ENCODE results near the gene CDH12.

DNA sequence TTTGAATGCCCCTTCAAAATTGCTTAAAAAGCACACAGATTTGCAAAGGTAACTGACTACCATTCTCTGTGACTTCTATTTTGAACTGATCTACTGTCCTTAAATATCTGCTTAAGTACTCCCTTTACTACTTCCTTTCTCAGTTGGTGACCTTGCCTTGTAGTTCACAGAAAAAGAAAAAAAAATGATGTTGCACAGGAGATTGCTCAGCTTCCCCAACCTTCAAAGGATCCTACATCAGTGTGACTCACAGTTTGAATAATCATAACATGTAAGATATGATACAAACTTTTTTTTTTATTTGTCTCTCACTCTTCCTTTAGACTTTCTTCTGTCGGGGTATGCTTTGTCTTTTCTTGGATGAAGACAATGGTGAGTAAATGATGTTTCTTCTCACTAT is 1029.6 kb downstream of the CDH12 start:
- TF ChIP-seq, protein P1, sequence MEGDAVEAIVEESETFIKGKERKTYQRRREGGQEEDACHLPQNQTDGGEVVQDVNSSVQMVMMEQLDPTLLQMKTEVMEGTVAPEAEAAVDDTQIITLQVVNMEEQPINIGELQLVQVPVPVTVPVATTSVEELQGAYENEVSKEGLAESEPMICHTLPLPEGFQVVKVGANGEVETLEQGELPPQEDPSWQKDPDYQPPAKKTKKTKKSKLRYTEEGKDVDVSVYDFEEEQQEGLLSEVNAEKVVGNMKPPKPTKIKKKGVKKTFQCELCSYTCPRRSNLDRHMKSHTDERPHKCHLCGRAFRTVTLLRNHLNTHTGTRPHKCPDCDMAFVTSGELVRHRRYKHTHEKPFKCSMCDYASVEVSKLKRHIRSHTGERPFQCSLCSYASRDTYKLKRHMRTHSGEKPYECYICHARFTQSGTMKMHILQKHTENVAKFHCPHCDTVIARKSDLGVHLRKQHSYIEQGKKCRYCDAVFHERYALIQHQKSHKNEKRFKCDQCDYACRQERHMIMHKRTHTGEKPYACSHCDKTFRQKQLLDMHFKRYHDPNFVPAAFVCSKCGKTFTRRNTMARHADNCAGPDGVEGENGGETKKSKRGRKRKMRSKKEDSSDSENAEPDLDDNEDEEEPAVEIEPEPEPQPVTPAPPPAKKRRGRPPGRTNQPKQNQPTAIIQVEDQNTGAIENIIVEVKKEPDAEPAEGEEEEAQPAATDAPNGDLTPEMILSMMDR (IDR thresholded peaks at IDR 0.05), result no peak
- TF ChIP-seq, protein P2, sequence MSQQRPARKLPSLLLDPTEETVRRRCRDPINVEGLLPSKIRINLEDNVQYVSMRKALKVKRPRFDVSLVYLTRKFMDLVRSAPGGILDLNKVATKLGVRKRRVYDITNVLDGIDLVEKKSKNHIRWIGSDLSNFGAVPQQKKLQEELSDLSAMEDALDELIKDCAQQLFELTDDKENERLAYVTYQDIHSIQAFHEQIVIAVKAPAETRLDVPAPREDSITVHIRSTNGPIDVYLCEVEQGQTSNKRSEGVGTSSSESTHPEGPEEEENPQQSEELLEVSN (IDR thresholded peaks at IDR 0.05; ENCODE audit: borderline replicate concordance, low read depth), result no peak
- TF ChIP-seq, protein P3, sequence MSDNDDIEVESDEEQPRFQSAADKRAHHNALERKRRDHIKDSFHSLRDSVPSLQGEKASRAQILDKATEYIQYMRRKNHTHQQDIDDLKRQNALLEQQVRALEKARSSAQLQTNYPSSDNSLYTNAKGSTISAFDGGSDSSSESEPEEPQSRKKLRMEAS (IDR thresholded peaks at IDR 0.05), result no peak
- TF ChIP-seq POLR2A (IDR thresholded peaks at IDR 0.05; ENCODE audit: low read length), result no peak
- no peak for TF ChIP-seq HDAC2 (IDR thresholded peaks at IDR 0.05)
- no peak for TF ChIP-seq POLR2AphosphoS2 (conservative IDR thresholded peaks at IDR 0.05; ENCODE audit: low read length)
- TF ChIP-seq, protein P4, sequence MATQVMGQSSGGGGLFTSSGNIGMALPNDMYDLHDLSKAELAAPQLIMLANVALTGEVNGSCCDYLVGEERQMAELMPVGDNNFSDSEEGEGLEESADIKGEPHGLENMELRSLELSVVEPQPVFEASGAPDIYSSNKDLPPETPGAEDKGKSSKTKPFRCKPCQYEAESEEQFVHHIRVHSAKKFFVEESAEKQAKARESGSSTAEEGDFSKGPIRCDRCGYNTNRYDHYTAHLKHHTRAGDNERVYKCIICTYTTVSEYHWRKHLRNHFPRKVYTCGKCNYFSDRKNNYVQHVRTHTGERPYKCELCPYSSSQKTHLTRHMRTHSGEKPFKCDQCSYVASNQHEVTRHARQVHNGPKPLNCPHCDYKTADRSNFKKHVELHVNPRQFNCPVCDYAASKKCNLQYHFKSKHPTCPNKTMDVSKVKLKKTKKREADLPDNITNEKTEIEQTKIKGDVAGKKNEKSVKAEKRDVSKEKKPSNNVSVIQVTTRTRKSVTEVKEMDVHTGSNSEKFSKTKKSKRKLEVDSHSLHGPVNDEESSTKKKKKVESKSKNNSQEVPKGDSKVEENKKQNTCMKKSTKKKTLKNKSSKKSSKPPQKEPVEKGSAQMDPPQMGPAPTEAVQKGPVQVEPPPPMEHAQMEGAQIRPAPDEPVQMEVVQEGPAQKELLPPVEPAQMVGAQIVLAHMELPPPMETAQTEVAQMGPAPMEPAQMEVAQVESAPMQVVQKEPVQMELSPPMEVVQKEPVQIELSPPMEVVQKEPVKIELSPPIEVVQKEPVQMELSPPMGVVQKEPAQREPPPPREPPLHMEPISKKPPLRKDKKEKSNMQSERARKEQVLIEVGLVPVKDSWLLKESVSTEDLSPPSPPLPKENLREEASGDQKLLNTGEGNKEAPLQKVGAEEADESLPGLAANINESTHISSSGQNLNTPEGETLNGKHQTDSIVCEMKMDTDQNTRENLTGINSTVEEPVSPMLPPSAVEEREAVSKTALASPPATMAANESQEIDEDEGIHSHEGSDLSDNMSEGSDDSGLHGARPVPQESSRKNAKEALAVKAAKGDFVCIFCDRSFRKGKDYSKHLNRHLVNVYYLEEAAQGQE (IDR thresholded peaks at IDR 0.05), result no peak
- TF ChIP-seq SMC3 (IDR thresholded peaks at IDR 0.05), result no peak
- no peak for TF ChIP-seq EP300 (IDR thresholded peaks at IDR 0.05)
- no peak for TF ChIP-seq JUNB (IDR thresholded peaks at IDR 0.05)
- TF ChIP-seq BHLHE40 (IDR thresholded peaks at IDR 0.05; ENCODE audit: low read depth, low read length), result no peak
